GM12875 (cell line): ENCODE results near the gene TPST2.
"Not testable (repeated sequence)": the region's sequence is repeated elsewhere in the genome, so short reads cannot be mapped to it uniquely, and the experiment has no call there.

Experiments used
- H3K4me3 ChIP-seq: one replicate; pipeline ENCODE4 v1.5.1; 2011; ENCODE audit warnings: low read depth, low read length, control low read depth
- CTCF ChIP-seq: IDR thresholded peaks from 2 replicates; pipeline ENCODE4 v1.5.1; 2011; ENCODE audit warnings: low read depth, mild to moderate bottlenecking, control low read depth, inconsistent platforms, low read length, moderate library complexity, borderline replicate concordance; ENCODE audit not compliant: insufficient read depth

TPST2 gene

GRCh38 chr22:26617271-26618199 lies 27.6 kb upstream of the TPST2 start, which contains the start of gene CRYBB1:
Gene CRYBB1 (minus strand): TSS chr22:26618027. CDS start chr22:26616319, 1,708 bp downstream.
- H3K4me3 ChIP-seq: no peak within 1 kb of the TSS
- no peak for TF ChIP-seq CTCF

- TF ChIP-seq CTCF: no peak
Observed at GRCh38 chr22:26616650-26617049, 26.7 kb upstream of the TPST2 start.

GRCh38 chr22:26615830-26616435 lies 26.0 kb upstream of the TPST2 start:
- no peak overlapping the region for H3K4me3 ChIP-seq
- no peak for TF ChIP-seq CTCF

More at GRCh38 chr22:26616650-26617049, 26.7 kb upstream of the TPST2 start:
- H3K4me3 ChIP-seq: no peak overlapping the region

GRCh38 chr22:26615149-26615548 lies 25.2 kb upstream of the TPST2 start:
- H3K4me3 ChIP-seq: no peak overlapping the region
- no peak for TF ChIP-seq CTCF

- no peak overlapping the region for H3K4me3 ChIP-seq
- TF ChIP-seq CTCF: no peak
Observed at GRCh38 chr22:26614322-26614721, 24.4 kb upstream of the TPST2 start.

GRCh38 chr22:26613753-26614152 lies 23.8 kb upstream of the TPST2 start:
- H3K4me3 ChIP-seq: not testable (repeated sequence)

GRCh38 chr22:26612652-26613051 lies 22.7 kb upstream of the TPST2 start:
- TF ChIP-seq CTCF: no peak
- no peak overlapping the region for H3K4me3 ChIP-seq
